Measurements from ENCODE around the gene RBMS3. TPM values are rescaled to one million over a fixed set of nuclear protein-coding genes. Genes with fewer than 3 reads are reported as not detected.
A peak's percentile ranks its signal among the peaks of the same experiment; 100 is the strongest.

RBMS3 gene
- total RNA-seq, 1 donor from 2014 or later: 3.4 TPM

DNA sequence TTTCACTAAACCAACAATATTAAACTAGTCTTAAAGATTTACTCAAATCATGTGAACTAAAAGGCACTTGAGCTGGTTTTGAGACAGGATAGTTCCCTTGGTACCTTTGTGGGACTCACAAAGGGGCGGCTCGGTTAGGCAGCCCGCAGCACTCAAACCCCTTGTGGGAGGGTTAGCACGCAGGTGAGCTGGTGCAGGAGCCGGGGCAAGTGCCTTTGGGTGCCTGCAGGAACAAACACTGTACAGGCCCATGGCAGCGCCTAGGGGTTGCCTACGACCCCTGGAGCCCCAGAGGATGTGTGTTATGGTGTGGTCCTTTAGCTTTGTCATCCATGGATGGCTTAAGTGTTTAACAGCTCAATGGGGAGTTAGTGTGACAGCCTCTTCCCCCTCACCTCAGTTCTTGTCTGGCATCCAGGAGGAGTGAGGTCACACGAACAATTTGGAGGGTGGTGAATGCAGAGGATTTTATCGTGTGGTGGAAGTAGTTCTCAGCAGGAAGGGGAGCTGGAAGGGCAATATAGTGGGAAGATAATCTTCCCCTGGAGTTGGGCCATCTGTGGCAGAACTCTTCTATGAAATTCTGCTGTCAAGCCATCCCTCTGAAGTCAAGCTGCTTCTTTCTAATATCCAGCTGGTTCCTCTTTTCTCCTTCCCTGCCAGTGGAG, 470.9 kb downstream of the RBMS3 start:
- TF ChIP-seq, protein P1, sequence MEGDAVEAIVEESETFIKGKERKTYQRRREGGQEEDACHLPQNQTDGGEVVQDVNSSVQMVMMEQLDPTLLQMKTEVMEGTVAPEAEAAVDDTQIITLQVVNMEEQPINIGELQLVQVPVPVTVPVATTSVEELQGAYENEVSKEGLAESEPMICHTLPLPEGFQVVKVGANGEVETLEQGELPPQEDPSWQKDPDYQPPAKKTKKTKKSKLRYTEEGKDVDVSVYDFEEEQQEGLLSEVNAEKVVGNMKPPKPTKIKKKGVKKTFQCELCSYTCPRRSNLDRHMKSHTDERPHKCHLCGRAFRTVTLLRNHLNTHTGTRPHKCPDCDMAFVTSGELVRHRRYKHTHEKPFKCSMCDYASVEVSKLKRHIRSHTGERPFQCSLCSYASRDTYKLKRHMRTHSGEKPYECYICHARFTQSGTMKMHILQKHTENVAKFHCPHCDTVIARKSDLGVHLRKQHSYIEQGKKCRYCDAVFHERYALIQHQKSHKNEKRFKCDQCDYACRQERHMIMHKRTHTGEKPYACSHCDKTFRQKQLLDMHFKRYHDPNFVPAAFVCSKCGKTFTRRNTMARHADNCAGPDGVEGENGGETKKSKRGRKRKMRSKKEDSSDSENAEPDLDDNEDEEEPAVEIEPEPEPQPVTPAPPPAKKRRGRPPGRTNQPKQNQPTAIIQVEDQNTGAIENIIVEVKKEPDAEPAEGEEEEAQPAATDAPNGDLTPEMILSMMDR (IDR thresholded peaks at IDR 0.05; ENCODE audit: insufficient read depth, low read length, severe bottlenecking): no peak
- FAIRE-seq (peak; percentile 75), DNase-seq (ENCODE audit: low read depth) (no peak)
- no peaks in the 10 kb centered on the region for H3K36me3 ChIP-seq (ENCODE audit: control insufficient read depth, insufficient read depth, low read length)
- H3K27me3 ChIP-seq (ENCODE audit: control insufficient read depth, insufficient read depth, low read length): no peaks in the 10 kb centered on the region
- H3K4me3 ChIP-seq (ENCODE audit: low read depth, low read length): no peak overlapping the region

GRCh38 chr3:29754346-29754745, 473.5 kb downstream of the RBMS3 start:
- no peak for DNase-seq (ENCODE audit: low read depth)
- H3K36me3 ChIP-seq (ENCODE audit: control insufficient read depth, insufficient read depth, low read length): no peaks in the 10 kb centered on the region
- no peak overlapping the region for H3K4me3 ChIP-seq (ENCODE audit: low read depth, low read length)
- H3K27me3 ChIP-seq (ENCODE audit: control insufficient read depth, insufficient read depth, low read length): no peaks in the 10 kb centered on the region
- TF ChIP-seq, protein P1 (IDR thresholded peaks at IDR 0.05; ENCODE audit: insufficient read depth, low read length, severe bottlenecking): no peak
- no peak for FAIRE-seq

GRCh38 chr3:29755416-29755815, 474.5 kb downstream of the RBMS3 start:
- TF ChIP-seq, protein P1 (IDR thresholded peaks at IDR 0.05; ENCODE audit: insufficient read depth, low read length, severe bottlenecking): no peak
- no peaks in the 10 kb centered on the region for H3K27me3 ChIP-seq (ENCODE audit: control insufficient read depth, insufficient read depth, low read length)
- H3K36me3 ChIP-seq (ENCODE audit: control insufficient read depth, insufficient read depth, low read length): no peaks in the 10 kb centered on the region
- no peak for DNase-seq (ENCODE audit: low read depth)
- H3K4me3 ChIP-seq (ENCODE audit: low read depth, low read length): no peak overlapping the region
- FAIRE-seq: no peak

GRCh38 chr3:29757054-29757777, 476.3 kb downstream of the RBMS3 start:
- Histone ChIP-seq H3K4me3 (ENCODE audit: low read depth, low read length) (no peak overlapping the region), H3K27me3 (ENCODE audit: control insufficient read depth, insufficient read depth, low read length) (no peaks in the 10 kb centered on the region), H3K36me3 (ENCODE audit: control insufficient read depth, insufficient read depth, low read length) (no peaks in the 10 kb centered on the region)
- no peak for FAIRE-seq
- DNase-seq (ENCODE audit: low read depth): peak; percentile 87
- TF ChIP-seq, protein P1 (IDR thresholded peaks at IDR 0.05; ENCODE audit: insufficient read depth, low read length, severe bottlenecking): no peak

DNA sequence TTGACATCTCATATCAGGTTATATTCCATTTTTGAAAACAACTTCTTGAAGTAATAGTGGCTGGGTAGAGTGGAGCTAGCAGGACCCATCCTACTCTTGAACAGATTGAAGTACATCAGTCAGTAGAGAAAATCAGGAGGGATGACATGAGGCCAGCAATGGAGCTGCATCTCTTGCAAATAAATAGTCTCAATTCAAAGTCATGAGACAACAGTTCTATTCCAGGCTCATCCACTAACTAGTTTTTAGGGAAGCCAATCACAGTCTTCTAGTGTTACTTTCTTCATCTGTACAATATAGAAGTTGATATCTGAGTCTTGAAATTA, 477.2 kb downstream of the RBMS3 start:
- FAIRE-seq (no peak), DNase-seq (ENCODE audit: low read depth) (no peak)
- H3K27me3 ChIP-seq (ENCODE audit: control insufficient read depth, insufficient read depth, low read length): no peaks in the 10 kb centered on the region
- TF ChIP-seq, protein P1 (IDR thresholded peaks at IDR 0.05; ENCODE audit: insufficient read depth, low read length, severe bottlenecking): no peak
- H3K36me3 ChIP-seq (ENCODE audit: control insufficient read depth, insufficient read depth, low read length): no peaks in the 10 kb centered on the region
- H3K4me3 ChIP-seq (ENCODE audit: low read depth, low read length): no peak overlapping the region

Data from bronchial epithelial cell (primary cell).